ENCODE data around the gene CLOCK. TPM values are rescaled to one million over a fixed set of nuclear protein-coding genes. Genes with fewer than 3 reads are reported as not detected.

CLOCK gene
- total RNA-seq, 1 experiment from 2014 or later, result 19.4 TPM

DNA sequence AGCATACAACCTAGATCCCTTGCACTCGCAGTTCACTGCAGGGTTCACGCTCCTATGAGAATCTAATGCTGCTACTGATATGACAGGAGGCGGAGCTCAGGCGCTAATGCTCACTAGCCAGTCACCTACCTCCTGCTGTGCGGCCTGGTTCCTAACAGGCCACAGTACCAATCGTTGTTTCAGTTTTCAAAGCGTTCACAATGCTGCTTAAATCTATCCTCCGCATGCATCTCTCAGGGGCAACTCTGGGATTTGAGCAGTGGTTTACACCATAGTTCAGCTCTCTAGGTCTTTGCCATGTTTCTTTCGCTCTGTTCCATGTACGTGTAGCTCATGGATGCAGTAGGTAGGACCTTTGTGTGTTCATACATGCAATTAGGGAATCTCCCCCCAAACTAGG is 47.2 kb downstream of the CLOCK start:
- Histone ChIP-seq H3K4me2 (no peak overlapping the region), H3K36me3 (ENCODE audit: low read depth) (no peaks in the 10 kb centered on the region), H3K27ac (no peak overlapping the region), H3F3A (ENCODE audit: insufficient read depth, low read depth) (no peaks in the 10 kb centered on the region), H2AFZ (no peak overlapping the region), H3K79me2 (ENCODE audit: low read depth) (0 out of 2 replicates have a peak, but pooled peaks cover 4% of the 10 kb centered on the region), H4K20me1 (ENCODE audit: insufficient read depth) (no peaks in the 10 kb centered on the region), H3K9me2 (ENCODE audit: insufficient read depth) (no peaks in the 10 kb centered on the region), H3K9me3 (ENCODE audit: insufficient read depth, low read depth) (no peaks in the 10 kb centered on the region), H3K4me3 (no peak overlapping the region), H3K4me1 (replicated peaks; ENCODE audit: insufficient read depth) (no peaks in the 10 kb centered on the region), H3K27me3 (ENCODE audit: insufficient read depth, low read depth) (no peaks in the 10 kb centered on the region)
- no peak for TF ChIP-seq EZH2 (IDR thresholded peaks at IDR 0.05; ENCODE audit: low read depth)
- TF ChIP-seq CTCF (conservative IDR thresholded peaks at IDR 0.05), result no peak
- DNase-seq, result no peak
- ChIA-PET CTCF (no interaction called here), POLR2A (ENCODE audit: unreplicated experiment) (no interaction called here)
- intact Hi-C loops (cut with micrococcal nuclease; ENCODE audit: unreplicated experiment), result no loop called here
- BruUV-seq (replicated peaks), result no TSS peak

GRCh38 chr4:55498051-55498450 is 48.7 kb downstream of the CLOCK start:
- no TSS peak for BruUV-seq (replicated peaks)
- intact Hi-C loops (cut with micrococcal nuclease; ENCODE audit: unreplicated experiment), result no loop called here
- TF ChIP-seq CTCF (conservative IDR thresholded peaks at IDR 0.05), result no peak
- TF ChIP-seq EZH2 (IDR thresholded peaks at IDR 0.05; ENCODE audit: low read depth), result no peak
- H3K27me3 ChIP-seq (ENCODE audit: insufficient read depth, low read depth), result no peaks in the 10 kb centered on the region
- H3K79me2 ChIP-seq (ENCODE audit: low read depth), result 0 out of 2 replicates have a peak, but pooled peaks cover 2% of the 10 kb centered on the region
- no peaks in the 10 kb centered on the region for H4K20me1 ChIP-seq (ENCODE audit: insufficient read depth)
- no peak overlapping the region for H3K4me3 ChIP-seq
- H3K36me3 ChIP-seq (ENCODE audit: low read depth), result no peaks in the 10 kb centered on the region
- H3K4me2 ChIP-seq, result no peak overlapping the region
- H3F3A ChIP-seq (ENCODE audit: insufficient read depth, low read depth), result no peaks in the 10 kb centered on the region; the same call in 1 of the 2 replicates
- CTCF ChIA-PET, result no interaction called here
- POLR2A ChIA-PET (ENCODE audit: unreplicated experiment), result no interaction called here
- H2AFZ ChIP-seq, result no peak overlapping the region
- H3K9me3 ChIP-seq (ENCODE audit: insufficient read depth, low read depth), result no peaks in the 10 kb centered on the region
- H3K27ac ChIP-seq, result no peak overlapping the region
- H3K9me2 ChIP-seq (ENCODE audit: insufficient read depth), result no peaks in the 10 kb centered on the region
- no peak for DNase-seq
- H3K4me1 ChIP-seq (replicated peaks; ENCODE audit: insufficient read depth), result no peaks in the 10 kb centered on the region

DNA sequence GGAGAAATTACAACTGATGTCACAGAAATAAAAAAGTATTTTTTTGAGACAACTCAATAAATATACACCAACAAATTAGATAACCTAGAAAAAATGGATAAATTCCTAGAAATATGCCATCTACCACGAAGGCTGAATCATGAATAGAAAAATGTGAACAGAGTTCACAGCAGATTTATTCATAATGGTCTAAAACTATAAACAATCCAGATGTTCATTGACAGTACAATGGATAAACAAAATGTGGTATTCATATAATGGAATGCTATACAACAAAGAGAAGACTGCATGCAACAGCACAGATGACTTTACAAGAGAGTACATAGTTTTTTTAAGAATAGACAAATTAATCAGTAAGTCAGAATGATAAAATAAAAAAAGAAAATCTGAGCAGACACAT is 55.2 kb downstream of the CLOCK start:
- Histone ChIP-seq H3K4me1 (replicated peaks; ENCODE audit: insufficient read depth) (no peaks in the 10 kb centered on the region), H3F3A (ENCODE audit: insufficient read depth, low read depth) (no peaks in the 10 kb centered on the region; the same call in 1 of the 2 replicates), H3K4me2 (no peak overlapping the region), H3K9me3 (ENCODE audit: insufficient read depth, low read depth) (no peaks in the 10 kb centered on the region), H3K4me3 (no peak overlapping the region), H4K20me1 (ENCODE audit: insufficient read depth) (no peaks in the 10 kb centered on the region), H2AFZ (no peak overlapping the region), H3K79me2 (ENCODE audit: low read depth) (no peaks in the 10 kb centered on the region), H3K9me2 (ENCODE audit: insufficient read depth) (no peaks in the 10 kb centered on the region), H3K27ac (no peak overlapping the region), H3K36me3 (ENCODE audit: low read depth) (peaks cover 5% of the 10 kb centered on the region; the same call in 1 of the 2 replicates), H3K27me3 (ENCODE audit: insufficient read depth, low read depth) (no peaks in the 10 kb centered on the region)
- DNase-seq, result no peak
- no peak for TF ChIP-seq CTCF (conservative IDR thresholded peaks at IDR 0.05)
- TF ChIP-seq EZH2 (IDR thresholded peaks at IDR 0.05; ENCODE audit: low read depth), result no peak
- CTCF ChIA-PET, result no interaction called here
- intact Hi-C loops (cut with micrococcal nuclease; ENCODE audit: unreplicated experiment), result no loop called here
- BruUV-seq (replicated peaks), result no TSS peak
- POLR2A ChIA-PET (ENCODE audit: unreplicated experiment), result no interaction called here
